HG03175 (cell line): ENCODE results near the gene IL18.
"Not testable (repeated sequence)": the region's sequence is repeated elsewhere in the genome, so short reads cannot be mapped to it uniquely, and the experiment has no call there.

Source experiments
- ATAC-seq: cut with Tn5 transposase; IDR thresholded peaks from one replicate; pipeline ENCODE4 v1.9.1; 2021; ENCODE audit warnings: mild to moderate bottlenecking, moderate library complexity; ENCODE audit not compliant: unreplicated experiment

IL18 gene

GRCh38 chr11:112172362-112172994 is 8.6 kb upstream of the IL18 start:
- ATAC-seq, result peak; percentile 69

DNA sequence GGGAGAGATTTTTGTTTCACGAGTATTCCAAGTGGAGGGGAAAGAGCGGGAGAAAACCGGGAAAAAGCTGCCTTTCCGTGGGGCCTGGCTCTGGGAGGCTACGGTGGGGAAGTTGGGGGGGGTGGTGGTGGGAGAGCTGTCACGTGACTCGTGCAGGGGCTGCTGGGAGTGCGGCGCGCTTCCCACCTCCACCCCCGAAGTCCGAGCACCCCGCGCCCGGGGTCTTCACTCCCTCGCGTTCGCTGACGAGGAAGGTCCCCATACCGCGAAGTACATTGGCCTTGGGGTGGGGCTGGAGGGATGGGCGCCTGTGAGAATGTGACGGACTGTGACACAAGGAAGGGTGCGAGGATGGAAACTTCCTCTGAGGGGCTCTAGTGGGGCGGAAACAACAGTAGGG is 3.3 kb upstream of the IL18 start, which contains the start of gene TEX12:
TEX12 (plus strand) TSS at position 228 of the 400 bp plus-strand sequence. CDS start 1,897 bp downstream, outside the sequence.
- no peak for ATAC-seq

- no peak for ATAC-seq
These were observed 2.7 kb upstream of the IL18 start for GRCh38 chr11:112166562-112166961.

- ATAC-seq, result no peak
These were observed 1.2 kb upstream of the IL18 start for GRCh38 chr11:112165049-112165448.

GRCh38 chr11:112162761-112163546 is 940 bp downstream of the IL18 start:
- ATAC-seq, result no peak

- not testable (repeated sequence) for ATAC-seq
These were observed 1.7 kb downstream of the IL18 start for GRCh38 chr11:112162200-112162599.

- no peak for ATAC-seq
These were observed 2.9 kb downstream of the IL18 start for GRCh38 chr11:112161012-112161411.

- no peak for ATAC-seq
These were observed 3.6 kb downstream of the IL18 start for GRCh38 chr11:112160091-112160848.

DNA sequence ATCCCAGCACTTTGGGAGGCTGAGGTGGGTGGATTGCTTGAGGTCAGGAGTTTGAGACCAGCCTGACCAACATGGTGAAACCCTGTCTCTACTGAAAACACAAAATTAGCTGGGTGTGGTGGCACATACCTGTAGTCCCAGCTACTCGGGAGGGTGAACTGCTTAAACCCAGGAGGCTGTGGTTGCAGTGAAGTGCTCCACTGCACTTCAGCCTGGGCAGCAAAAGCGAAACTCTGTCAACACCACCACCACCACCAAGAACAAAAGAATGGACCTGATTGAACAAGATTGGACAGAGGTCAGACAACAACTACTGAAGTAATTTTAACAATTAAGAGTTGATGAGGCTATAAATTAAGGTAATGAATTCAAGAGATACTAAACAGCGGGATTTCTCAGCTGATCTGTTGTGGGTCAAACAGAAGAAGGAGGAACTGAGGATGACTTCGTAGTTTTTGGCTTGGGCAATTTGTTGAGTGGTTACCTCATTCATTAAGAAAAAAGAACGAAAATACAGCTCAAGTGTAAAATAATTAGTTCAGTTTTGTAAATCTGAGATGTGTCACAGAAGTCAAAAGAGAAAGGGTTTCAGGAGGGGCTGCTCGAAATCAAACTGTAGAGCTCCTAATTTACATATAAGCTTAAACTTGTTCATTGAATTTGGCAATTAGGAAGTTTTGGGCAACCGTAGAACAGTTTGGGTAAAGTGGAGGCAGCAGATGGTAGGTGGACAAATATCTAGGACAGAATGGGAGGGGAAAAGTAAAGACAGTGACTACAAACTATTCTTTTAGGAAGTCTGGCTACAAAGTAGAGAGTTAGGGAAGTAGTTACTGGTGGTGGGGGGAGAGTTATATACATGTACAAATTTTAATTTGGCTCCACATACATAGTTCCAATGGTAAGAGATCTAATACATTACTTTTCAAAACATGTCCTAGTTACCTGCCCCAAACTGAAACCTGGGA is 4.5 kb downstream of the IL18 start:
- ATAC-seq, result peak; percentile 62

DNA sequence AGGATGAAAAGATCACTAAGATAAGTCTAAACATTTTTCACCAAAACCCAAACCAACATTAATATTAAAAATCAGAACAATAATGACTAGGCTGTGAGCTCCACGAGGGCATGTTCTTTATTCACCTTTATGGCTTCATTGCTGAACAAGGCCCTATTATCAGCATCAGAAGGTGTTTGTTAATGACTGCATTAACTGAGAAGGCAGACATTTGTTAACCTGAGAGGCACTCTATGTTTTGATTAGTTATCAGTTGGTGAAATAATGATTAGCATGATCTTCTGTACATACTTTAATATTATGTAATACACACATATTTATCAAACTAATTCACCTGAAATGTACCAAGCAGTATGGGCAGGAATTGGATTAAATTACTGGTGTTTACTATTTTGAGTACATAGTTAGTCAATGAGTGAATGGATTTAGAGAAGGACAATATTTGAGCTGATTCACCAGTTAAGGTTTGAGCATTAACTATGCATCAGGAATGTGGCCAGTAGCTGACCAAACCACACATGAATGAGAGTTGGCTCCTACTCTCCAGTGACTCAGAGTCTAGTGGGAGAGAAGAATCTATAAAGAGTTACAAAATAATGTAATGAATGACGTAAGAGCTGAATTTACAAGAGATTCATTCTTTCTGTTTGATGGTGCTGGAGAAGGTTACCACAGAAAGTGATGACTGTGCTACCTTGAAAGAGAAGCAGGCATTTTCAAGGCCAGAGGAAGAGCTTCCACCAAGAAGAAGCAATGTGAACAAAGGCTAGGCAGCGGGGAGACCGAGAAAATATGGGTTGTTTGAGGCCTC is 6.7 kb downstream of the IL18 start:
- no peak for ATAC-seq

GRCh38 chr11:112156153-112156955 is 7.5 kb downstream of the IL18 start:
- no peak for ATAC-seq

DNA sequence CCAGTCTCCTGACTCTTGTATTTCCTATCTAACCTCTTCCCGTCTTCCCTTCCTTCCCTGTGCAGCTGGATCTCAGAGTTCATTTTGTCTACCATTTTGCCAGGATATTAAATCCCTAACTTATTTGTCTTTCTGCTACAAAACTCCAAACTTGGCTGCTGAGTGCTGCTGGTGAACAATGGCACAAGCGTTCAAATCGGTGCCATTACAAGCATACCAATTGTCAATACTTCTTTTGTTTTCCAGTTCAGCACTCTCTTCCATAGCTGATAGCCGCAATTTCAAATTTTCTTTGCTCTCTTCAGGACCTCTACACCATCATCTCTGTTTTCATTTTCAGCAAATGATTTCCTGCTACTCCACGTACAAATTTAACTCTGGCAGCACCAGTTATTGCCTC is 13.4 kb downstream of the IL18 start:
- no peak for ATAC-seq

GRCh38 chr11:112143597-112143996 is 20.3 kb downstream of the IL18 start:
- ATAC-seq, result no peak

DNA sequence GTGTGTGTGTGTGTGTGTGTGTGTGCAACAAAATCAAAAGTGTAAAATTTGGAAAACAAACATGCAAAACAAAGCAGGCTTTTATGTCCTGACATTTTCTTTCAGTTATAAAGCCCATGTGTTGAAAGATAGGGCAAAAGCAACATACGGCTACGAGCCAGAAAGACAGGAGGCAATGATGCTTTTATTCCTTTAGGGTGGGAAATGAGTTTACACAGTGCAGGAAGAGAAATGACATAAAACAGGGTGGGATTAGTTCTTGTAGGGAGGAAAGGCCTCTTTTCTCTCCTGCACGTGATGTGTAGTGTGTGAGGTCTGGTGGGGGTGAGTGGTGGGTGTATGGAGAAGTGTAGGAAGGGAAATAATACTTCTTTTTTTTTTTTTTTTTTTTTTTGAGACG is 29.4 kb downstream of the IL18 start:
- no peak for ATAC-seq

- ATAC-seq, result peak; percentile 58
These were observed 31.2 kb downstream of the IL18 start for GRCh38 chr11:112132737-112133136.

- ATAC-seq, result no peak
These were observed 34.2 kb downstream of the IL18 start for GRCh38 chr11:112129656-112130055.

GRCh38 chr11:112128483-112129121 is 35.3 kb downstream of the IL18 start:
- ATAC-seq, result no peak

DNA sequence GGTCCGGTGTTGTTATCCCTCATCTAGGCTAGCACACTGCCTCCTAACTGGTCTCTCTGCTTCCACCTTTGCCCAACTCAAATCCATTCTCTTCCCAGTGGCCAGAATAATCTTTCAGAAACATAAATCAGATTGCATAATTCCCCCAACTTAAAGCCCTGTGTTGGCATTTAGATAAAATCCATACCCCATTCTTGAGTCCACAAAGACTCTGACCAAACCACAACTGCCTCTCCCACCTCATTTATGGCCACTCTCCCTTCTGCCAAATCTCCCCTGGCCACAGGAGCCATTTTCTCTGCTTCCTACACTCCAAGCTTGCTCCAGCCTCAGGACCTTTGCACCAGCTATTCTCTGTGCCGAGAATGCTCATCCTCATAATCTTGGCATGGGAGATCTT is 36.8 kb downstream of the IL18 start:
- no peak for ATAC-seq
